ENCODE measurements around the gene GALNT2.

GALNT2 gene

DNA sequence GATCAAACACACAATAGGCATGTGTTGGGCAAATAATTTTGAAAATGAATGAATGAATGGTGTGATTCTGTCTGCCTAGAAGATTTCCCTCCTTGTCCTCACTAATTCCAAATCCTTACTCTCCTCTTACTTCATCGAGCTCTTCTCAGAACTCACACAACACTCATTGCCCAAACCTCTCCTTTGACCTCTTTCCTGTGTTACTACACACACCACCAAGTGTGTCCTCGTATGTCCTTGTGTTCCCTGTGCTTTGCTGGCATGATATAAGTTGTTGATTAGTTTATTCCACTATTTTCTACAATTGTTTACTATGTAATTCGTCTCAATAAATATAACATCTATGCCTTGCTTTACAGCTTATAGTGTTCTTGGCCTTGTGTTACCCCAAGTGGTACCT, 41.4 kb upstream of the GALNT2 start:
- Histone ChIP-seq H3K9ac (ENCODE audit: low read length) (no peak overlapping the region), H3K79me2 (ENCODE audit: low read length) (no peaks in the 10 kb centered on the region), H3K4me3 (ENCODE audit: low read length) (no peak overlapping the region), H3K9me3 (replicated peaks; ENCODE audit: insufficient read depth, low read length) (no peaks in the 10 kb centered on the region), H3K36me3 (replicated peaks; ENCODE audit: insufficient read depth, low read length) (no peaks in the 10 kb centered on the region), H4K20me1 (ENCODE audit: insufficient read depth, low read length) (no peaks in the 10 kb centered on the region), H3K4me2 (ENCODE audit: low read depth, low read length) (no peak overlapping the region), H3K27ac (ENCODE audit: low read length) (no peak overlapping the region), H3K27me3 (replicated peaks; ENCODE audit: insufficient read depth, low read length) (no peaks in the 10 kb centered on the region), H3F3A (ENCODE audit: insufficient read depth, low read length) (no peaks in the 10 kb centered on the region), H2AFZ (ENCODE audit: low read length) (no peak overlapping the region), H3K4me1 (ENCODE audit: low read length) (no peaks in the 10 kb centered on the region), H3K9me2 (replicated peaks; ENCODE audit: insufficient read depth, low read length) (no peaks in the 10 kb centered on the region)
- no peak for DNase-seq
- no peak for TF ChIP-seq EZH2 (optimal IDR thresholded peaks at IDR 0.05; ENCODE audit: low read depth, low read length)
- no peak for TF ChIP-seq CTCF (IDR thresholded peaks at IDR 0.05; ENCODE audit: low read length)
- TF ChIP-seq EZH2phosphoT487 (IDR thresholded peaks at IDR 0.05; ENCODE audit: low read length), result no peak

DNA sequence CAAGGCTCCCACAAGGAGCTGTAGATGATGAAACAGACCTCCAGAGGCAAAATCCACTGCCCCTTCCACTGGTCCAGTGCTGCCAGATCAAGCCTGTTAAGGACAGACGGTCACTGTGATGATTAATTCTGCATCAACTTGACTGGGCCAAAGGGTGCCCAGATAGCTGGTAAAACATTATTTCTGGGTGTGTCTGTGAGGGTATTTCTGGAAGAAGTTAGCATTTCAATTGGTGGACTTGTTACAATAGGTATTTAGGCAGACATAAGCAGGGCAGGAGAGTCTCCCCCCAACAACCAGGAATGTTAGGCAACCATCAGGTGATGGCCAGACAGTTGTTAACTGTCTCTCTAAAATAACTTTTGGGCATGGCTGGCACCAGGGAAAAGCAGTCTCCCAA, 40.9 kb upstream of the GALNT2 start:
- H3K4me3 ChIP-seq (ENCODE audit: low read length), result no peak overlapping the region
- no peaks in the 10 kb centered on the region for H3K27me3 ChIP-seq (replicated peaks; ENCODE audit: insufficient read depth, low read length)
- H2AFZ ChIP-seq (ENCODE audit: low read length), result no peak overlapping the region
- H4K20me1 ChIP-seq (ENCODE audit: insufficient read depth, low read length), result no peaks in the 10 kb centered on the region
- no peaks in the 10 kb centered on the region for H3F3A ChIP-seq (ENCODE audit: insufficient read depth, low read length)
- no peak overlapping the region for H3K27ac ChIP-seq (ENCODE audit: low read length)
- no peaks in the 10 kb centered on the region for H3K9me2 ChIP-seq (replicated peaks; ENCODE audit: insufficient read depth, low read length)
- H3K9me3 ChIP-seq (replicated peaks; ENCODE audit: insufficient read depth, low read length), result no peaks in the 10 kb centered on the region
- no peak overlapping the region for H3K4me2 ChIP-seq (ENCODE audit: low read depth, low read length)
- H3K36me3 ChIP-seq (replicated peaks; ENCODE audit: insufficient read depth, low read length), result no peaks in the 10 kb centered on the region
- TF ChIP-seq EZH2phosphoT487 (IDR thresholded peaks at IDR 0.05; ENCODE audit: low read length), result no peak
- no peak overlapping the region for H3K9ac ChIP-seq (ENCODE audit: low read length)
- H3K4me1 ChIP-seq (ENCODE audit: low read length), result no peaks in the 10 kb centered on the region
- no peaks in the 10 kb centered on the region for H3K79me2 ChIP-seq (ENCODE audit: low read length)
- DNase-seq, result no peak

DNA sequence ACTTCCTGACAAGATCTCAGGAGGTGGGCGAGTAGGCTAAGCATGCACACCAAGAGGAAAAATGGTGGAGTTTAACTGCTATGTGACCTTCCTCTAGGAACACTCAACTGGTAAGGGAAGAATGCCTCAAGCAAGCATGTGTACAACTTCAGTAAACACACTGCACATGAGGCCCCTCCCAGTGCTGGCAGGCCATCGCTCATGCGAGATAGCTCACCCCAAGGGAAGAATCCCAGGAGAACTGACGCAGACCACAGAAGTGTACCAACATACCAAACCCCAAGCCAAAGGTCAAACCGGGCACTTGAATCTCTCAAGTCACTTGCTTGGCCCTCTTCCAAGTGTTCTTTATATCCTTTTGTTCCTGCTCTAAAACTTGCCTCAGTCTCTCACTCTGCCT, 40.5 kb upstream of the GALNT2 start:
- Histone ChIP-seq H2AFZ (ENCODE audit: low read length) (no peak overlapping the region), H3K4me3 (ENCODE audit: low read length) (no peak overlapping the region), H3K36me3 (replicated peaks; ENCODE audit: insufficient read depth, low read length) (no peaks in the 10 kb centered on the region), H3K79me2 (ENCODE audit: low read length) (no peaks in the 10 kb centered on the region), H3F3A (ENCODE audit: insufficient read depth, low read length) (no peaks in the 10 kb centered on the region), H4K20me1 (ENCODE audit: insufficient read depth, low read length) (no peaks in the 10 kb centered on the region), H3K4me2 (ENCODE audit: low read depth, low read length) (no peak overlapping the region), H3K9ac (ENCODE audit: low read length) (no peak overlapping the region), H3K9me2 (replicated peaks; ENCODE audit: insufficient read depth, low read length) (no peaks in the 10 kb centered on the region), H3K27ac (ENCODE audit: low read length) (no peak overlapping the region), H3K4me1 (ENCODE audit: low read length) (no peaks in the 10 kb centered on the region), H3K27me3 (replicated peaks; ENCODE audit: insufficient read depth, low read length) (no peaks in the 10 kb centered on the region), H3K9me3 (replicated peaks; ENCODE audit: insufficient read depth, low read length) (no peaks in the 10 kb centered on the region)
- no peak for DNase-seq
- TF ChIP-seq EZH2 (optimal IDR thresholded peaks at IDR 0.05; ENCODE audit: low read depth, low read length) (no peak), CTCF (IDR thresholded peaks at IDR 0.05; ENCODE audit: low read length) (no peak), EZH2phosphoT487 (IDR thresholded peaks at IDR 0.05; ENCODE audit: low read length) (no peak)

DNA sequence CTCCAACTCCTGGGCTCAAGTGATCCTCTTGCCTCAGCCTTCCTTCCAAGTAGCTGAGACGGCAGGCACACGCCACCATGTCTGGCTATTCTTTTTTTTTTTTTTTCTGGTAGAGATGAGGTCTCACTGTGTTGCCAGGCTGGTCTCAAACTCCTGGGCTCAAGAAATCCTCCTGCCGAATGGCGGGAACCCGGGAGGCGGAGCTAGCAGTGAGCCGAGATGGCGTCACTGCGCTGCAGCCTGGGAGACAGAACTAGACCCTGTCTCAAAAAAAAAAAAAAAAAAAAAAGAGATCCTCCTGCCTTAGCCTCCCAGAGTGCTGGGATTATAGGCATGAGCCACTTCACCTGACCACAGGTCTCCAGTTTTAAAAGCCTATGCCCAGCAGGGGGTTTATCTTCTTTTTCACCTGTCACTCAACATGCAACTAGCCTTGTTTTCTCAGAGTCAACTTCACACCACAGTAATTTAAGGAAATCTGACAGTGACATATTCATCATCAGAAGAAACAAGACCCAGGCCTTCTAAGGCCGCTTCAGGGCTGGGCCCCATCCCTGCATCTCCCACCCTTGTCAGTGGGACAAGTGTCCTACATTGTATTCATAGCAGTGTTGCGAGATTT, 38.3 kb upstream of the GALNT2 start:
- DNase-seq, result no peak
- Histone ChIP-seq H3K4me3 (ENCODE audit: low read length) (no peak overlapping the region), H3K36me3 (replicated peaks; ENCODE audit: insufficient read depth, low read length) (no peaks in the 10 kb centered on the region), H3K27me3 (replicated peaks; ENCODE audit: insufficient read depth, low read length) (no peaks in the 10 kb centered on the region), H3K79me2 (ENCODE audit: low read length) (no peaks in the 10 kb centered on the region), H3F3A (ENCODE audit: insufficient read depth, low read length) (no peaks in the 10 kb centered on the region), H3K4me1 (ENCODE audit: low read length) (no peaks in the 10 kb centered on the region), H3K4me2 (ENCODE audit: low read depth, low read length) (no peak overlapping the region), H3K9ac (ENCODE audit: low read length) (no peak overlapping the region), H2AFZ (ENCODE audit: low read length) (no peak overlapping the region), H4K20me1 (ENCODE audit: insufficient read depth, low read length) (no peaks in the 10 kb centered on the region), H3K9me3 (replicated peaks; ENCODE audit: insufficient read depth, low read length) (no peaks in the 10 kb centered on the region), H3K27ac (ENCODE audit: low read length) (no peak overlapping the region), H3K9me2 (replicated peaks; ENCODE audit: insufficient read depth, low read length) (no peaks in the 10 kb centered on the region)
- TF ChIP-seq EZH2phosphoT487 (IDR thresholded peaks at IDR 0.05; ENCODE audit: low read length) (no peak), EZH2 (optimal IDR thresholded peaks at IDR 0.05; ENCODE audit: low read depth, low read length) (no peak)

All from MM.1S (cell line).